AG09309 (cell line): ENCODE data around the gene TMEM163.

Experiments used
- DNase-seq: peaks from one replicate; pipeline ENCODE4 v3.0.0-alpha.2; 2010; ENCODE audit warnings: low read depth
- H3K4me3 ChIP-seq: 2 replicates; pipeline ENCODE4 v1.5.1; 2011; ENCODE audit warnings: mild to moderate bottlenecking, low read depth, low read length, moderate library complexity; ENCODE audit not compliant: control insufficient read depth
- TF ChIP-seq, protein P1 (sequence below): IDR thresholded peaks from 2 replicates; pipeline ENCODE4 v1.5.1; 2011; ENCODE audit warnings: mild to moderate bottlenecking, low read depth, low read length, inconsistent platforms; ENCODE audit not compliant: insufficient read depth, control insufficient read depth; ENCODE audit errors: missing control alignments

The TMEM163 gene

DNA sequence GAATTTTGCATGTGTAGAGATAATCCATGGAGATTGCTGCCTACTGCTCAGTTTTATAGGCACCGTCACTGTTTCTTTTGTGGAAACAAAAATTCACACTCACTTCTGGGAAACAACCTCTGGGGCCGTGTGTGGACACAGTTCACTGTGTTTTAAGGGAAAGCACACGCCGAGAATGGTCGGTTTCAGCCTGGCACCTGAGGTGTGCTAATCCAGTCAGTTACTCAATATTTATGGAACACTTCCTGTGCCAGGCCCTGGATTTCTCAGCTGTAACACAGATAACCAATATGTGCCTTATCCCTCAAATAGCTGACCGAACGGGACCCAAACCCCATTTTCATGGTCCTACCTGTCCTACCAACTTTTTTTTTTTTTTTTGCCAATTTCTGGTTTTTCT lies 285.3 kb downstream of the TMEM163 start:
- no peak overlapping the region for H3K4me3 ChIP-seq
- TF ChIP-seq, protein P1, sequence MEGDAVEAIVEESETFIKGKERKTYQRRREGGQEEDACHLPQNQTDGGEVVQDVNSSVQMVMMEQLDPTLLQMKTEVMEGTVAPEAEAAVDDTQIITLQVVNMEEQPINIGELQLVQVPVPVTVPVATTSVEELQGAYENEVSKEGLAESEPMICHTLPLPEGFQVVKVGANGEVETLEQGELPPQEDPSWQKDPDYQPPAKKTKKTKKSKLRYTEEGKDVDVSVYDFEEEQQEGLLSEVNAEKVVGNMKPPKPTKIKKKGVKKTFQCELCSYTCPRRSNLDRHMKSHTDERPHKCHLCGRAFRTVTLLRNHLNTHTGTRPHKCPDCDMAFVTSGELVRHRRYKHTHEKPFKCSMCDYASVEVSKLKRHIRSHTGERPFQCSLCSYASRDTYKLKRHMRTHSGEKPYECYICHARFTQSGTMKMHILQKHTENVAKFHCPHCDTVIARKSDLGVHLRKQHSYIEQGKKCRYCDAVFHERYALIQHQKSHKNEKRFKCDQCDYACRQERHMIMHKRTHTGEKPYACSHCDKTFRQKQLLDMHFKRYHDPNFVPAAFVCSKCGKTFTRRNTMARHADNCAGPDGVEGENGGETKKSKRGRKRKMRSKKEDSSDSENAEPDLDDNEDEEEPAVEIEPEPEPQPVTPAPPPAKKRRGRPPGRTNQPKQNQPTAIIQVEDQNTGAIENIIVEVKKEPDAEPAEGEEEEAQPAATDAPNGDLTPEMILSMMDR: no peak
- no peak for DNase-seq

DNA sequence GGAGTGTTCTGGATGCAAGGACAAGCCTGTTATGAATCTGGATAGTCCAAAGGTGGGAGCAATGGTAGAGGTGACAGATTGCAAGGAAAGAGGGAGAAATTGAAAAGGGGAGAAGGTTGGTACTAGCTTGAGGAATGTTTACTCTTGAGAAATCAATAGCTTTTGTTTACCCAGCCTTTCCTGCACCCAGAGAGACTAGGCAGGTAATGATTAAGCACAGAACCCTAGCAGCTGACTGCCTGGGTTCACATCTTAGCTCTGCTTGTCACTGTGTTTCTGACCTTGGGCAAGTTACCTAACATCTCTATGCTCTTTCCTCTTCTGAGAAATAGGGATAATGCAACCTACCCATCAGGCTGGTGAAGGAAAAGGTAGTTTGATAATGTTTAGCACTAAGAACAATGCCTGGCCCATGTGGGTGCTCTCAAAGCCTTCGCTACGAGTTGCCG lies 286.3 kb downstream of the TMEM163 start:
- DNase-seq: no peak
- H3K4me3 ChIP-seq: no peak overlapping the region
- TF ChIP-seq, protein P1: no peak

DNA sequence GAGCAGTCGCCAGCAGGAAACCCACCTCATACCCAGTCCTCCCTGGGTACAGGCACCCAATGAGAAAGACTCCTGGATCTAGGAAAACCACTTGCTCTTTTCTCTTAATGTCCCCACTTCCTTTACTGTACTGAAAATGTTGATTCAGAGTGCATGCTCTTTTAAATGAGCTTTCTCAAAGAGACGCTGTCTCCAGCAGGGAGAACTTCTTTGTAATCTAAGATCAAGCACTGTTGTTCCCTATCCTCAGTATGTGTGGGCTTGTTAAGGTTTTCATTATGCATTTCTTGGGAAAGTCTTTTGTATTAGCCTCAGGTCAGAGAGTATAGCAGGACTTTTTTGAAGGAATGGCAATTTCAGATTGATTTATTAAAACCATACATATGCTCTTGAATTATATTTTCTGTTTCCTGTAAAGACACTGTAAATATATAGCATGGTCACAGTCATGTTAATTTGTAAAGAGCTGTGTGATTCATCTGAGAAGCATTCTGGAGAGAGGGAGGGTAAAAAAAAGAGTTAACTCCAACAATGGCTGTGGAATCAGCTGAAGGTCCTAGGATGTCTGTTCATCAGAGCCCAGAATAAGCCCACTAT lies 286.9 kb downstream of the TMEM163 start:
- TF ChIP-seq, protein P1: no peak

DNA sequence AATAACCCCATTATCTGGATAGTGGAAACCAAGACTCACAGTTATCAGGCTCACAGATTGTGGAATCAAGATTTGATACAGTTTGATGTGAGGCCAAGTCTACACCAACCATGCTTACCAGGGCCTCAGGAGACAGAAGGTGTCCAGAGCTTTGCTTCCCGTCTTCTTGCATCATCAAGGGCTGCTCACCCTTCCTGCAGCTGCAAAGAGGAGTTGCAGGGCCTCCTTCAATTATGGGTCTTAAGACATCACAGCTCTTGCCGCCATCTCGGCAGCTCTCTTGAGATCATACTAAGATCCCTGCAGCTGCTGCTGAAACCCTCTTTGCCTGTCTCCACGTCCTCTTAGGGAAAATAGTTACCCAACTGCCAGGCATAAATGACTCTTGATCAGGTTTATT lies 288.9 kb downstream of the TMEM163 start:
- TF ChIP-seq, protein P1: no peak
- DNase-seq: no peak
- H3K4me3 ChIP-seq: no peak overlapping the region

More for the DNA sequence above, 286.9 kb downstream of the TMEM163 start:
- no peak for DNase-seq
- no peak overlapping the region for H3K4me3 ChIP-seq

DNA sequence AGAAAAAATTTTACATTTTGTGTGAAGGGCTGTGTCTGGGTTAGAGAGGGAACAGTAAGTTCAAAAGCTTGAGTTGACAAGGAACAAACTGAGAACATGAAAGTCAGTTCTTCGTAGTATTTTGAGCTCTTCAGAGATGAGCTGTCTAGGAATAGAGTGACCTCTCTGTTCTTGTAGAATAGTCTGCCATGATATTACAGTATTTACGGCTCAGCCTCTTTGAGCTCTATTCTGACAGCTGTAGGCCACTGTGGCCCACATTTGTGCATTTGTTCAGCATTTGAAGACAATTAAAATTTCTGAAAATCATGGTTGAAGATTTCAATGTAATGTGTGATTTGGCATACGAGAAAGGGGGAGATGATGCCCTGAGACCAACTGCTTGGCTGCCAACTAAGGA lies 292.1 kb downstream of the TMEM163 start:
- TF ChIP-seq, protein P1: no peak
- H3K4me3 ChIP-seq: no peak overlapping the region
- DNase-seq: no peak

DNA sequence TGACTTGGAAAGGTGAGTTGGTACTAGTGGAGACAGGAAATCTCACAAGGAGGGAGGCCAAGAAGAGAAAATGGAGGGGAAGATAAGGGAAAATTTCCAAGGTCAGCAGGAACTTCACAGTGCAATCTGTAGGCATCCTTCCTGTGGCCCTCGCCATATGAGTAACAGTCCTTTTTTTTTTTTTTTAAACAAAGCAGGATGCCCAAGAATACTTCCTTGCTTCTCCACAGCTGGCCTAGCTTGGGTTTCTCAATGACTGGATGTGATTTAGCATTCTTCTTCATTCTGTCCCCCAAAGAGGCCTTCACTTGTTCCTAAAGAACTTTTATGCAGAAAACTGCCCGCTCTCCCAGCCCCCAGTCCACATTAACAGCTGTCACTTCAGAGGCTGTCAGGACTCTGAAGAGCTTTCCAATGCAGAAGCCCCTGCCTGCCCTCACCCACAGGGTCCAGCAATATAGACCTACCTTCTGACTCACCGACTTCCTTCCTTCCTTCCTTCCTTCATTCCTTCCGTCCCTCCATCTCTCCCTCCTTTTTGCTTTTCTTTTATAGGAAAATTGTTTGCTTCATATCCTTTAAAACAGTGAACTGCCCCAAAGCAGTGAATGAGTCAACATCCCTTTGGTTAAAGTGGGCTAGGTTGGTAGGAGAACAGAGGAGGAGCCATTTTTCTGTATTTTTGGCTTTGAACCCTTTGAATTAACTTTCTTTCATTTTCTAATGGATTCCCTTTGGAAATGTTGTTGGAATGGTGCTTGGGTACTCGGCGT lies 292.9 kb downstream of the TMEM163 start:
- TF ChIP-seq, protein P1: no peak
- DNase-seq: no peak

More for the DNA sequence above, 292.9 kb downstream of the TMEM163 start:
- H3K4me3 ChIP-seq: no peak overlapping the region
